ENCODE results near the gene SLC25A28.
A peak's percentile ranks its signal among the peaks of the same experiment; 100 is the strongest.
"Not testable (repeated sequence)": the region's sequence is repeated elsewhere in the genome, so short reads cannot be mapped to it uniquely, and the experiment has no call there.

Gene SLC25A28

GRCh38 chr10:99630433-99630832, 10.2 kb upstream of the SLC25A28 start:
- H3K4me3 ChIP-seq (ENCODE audit: control insufficient read depth, low read depth, low read length), result no peak overlapping the region
- TF ChIP-seq CTCF (IDR thresholded peaks at IDR 0.05; ENCODE audit: control insufficient read depth, insufficient read depth, low read depth, low read length, missing control alignments), result peak; percentile 51
- peak; percentile 31 for DNase-seq (ENCODE audit: low read depth)

GRCh38 chr10:99629625-99629978, 9.4 kb upstream of the SLC25A28 start:
- TF ChIP-seq CTCF (IDR thresholded peaks at IDR 0.05; ENCODE audit: control insufficient read depth, insufficient read depth, low read depth, low read length, missing control alignments), result no peak
- no peak for DNase-seq (ENCODE audit: low read depth)
- no peak overlapping the region for H3K4me3 ChIP-seq (ENCODE audit: control insufficient read depth, low read depth, low read length)

- DNase-seq (ENCODE audit: low read depth), result no peak
- no peak for TF ChIP-seq CTCF (IDR thresholded peaks at IDR 0.05; ENCODE audit: control insufficient read depth, insufficient read depth, low read depth, low read length, missing control alignments)
- H3K4me3 ChIP-seq (ENCODE audit: control insufficient read depth, low read depth, low read length), result no peak overlapping the region
These were observed 8.8 kb upstream of the SLC25A28 start for GRCh38 chr10:99628923-99629624.

- not testable (repeated sequence) for H3K4me3 ChIP-seq (ENCODE audit: control insufficient read depth, low read depth, low read length); DNase-seq (ENCODE audit: low read depth)
These were observed 4.9 kb upstream of the SLC25A28 start for GRCh38 chr10:99625124-99625523.

- no peak overlapping the region for H3K4me3 ChIP-seq (ENCODE audit: control insufficient read depth, low read depth, low read length)
- DNase-seq (ENCODE audit: low read depth), result no peak
- no peak for TF ChIP-seq CTCF (IDR thresholded peaks at IDR 0.05; ENCODE audit: control insufficient read depth, insufficient read depth, low read depth, low read length, missing control alignments)
These were observed 3.7 kb upstream of the SLC25A28 start for GRCh38 chr10:99623919-99624318.

- peak overlapping the region; percentile 76 for H3K4me3 ChIP-seq (ENCODE audit: control insufficient read depth, low read depth, low read length)
- DNase-seq (ENCODE audit: low read depth), result peak; percentile 52
- TF ChIP-seq CTCF (IDR thresholded peaks at IDR 0.05; ENCODE audit: control insufficient read depth, insufficient read depth, low read depth, low read length, missing control alignments), result no peak
These were observed 1.4 kb upstream of the SLC25A28 start for GRCh38 chr10:99621454-99622251.

- TF ChIP-seq CTCF (IDR thresholded peaks at IDR 0.05; ENCODE audit: control insufficient read depth, insufficient read depth, low read depth, low read length, missing control alignments), result no peak
- peak; percentile 78 for DNase-seq (ENCODE audit: low read depth)
- H3K4me3 ChIP-seq (ENCODE audit: control insufficient read depth, low read depth, low read length), result peak overlapping the region; percentile 76
These were observed 643 bp upstream of the SLC25A28 start for GRCh38 chr10:99620711-99621453.
